Renal pelvis (tissue), 4 donors: ENCODE results near the gene KRT16. TPM values are rescaled to one million over a fixed set of nuclear protein-coding genes. Genes with fewer than 3 reads are reported as not detected.
"Not testable (repeated sequence)": the region's sequence is repeated elsewhere in the genome, so short reads cannot be mapped to it uniquely, and the experiment has no call there.

Experiments
- DNase-seq: peaks from one replicate; pipeline ENCODE4 v3.0.0-alpha.2; 2013
- polyA plus RNA-seq, 3 donors: library from polyadenylated mRNA; unstranded; fragments of 120-200 nt; gene quantifications; one replicate each; pipeline ENCODE4 v1.2.1, GENCODE V29; 2013; ENCODE audit not compliant: insufficient read length in 3 of 3

The KRT16 gene
- polyA plus RNA-seq, 3 donors: not detected

DNA sequence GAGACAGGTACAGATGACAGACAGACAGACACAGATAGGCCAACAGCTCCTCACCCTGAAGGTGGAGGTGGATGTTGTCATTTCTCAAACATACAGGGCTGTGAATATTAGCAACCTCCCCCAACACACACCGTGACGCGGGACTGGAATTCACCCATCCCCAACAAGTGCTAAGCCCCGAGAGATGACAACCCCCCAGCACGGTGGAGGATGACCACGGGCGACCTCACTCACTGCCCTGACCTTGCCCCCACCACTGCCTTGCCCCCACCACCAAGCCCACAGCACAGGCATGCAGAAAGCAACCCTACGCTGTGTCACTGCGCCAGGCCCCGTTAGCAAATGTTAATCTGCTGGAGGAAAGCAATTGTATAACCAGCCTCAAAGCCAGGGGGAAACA is 16.7 kb upstream of the KRT16 start:
- no peak for DNase-seq

DNA sequence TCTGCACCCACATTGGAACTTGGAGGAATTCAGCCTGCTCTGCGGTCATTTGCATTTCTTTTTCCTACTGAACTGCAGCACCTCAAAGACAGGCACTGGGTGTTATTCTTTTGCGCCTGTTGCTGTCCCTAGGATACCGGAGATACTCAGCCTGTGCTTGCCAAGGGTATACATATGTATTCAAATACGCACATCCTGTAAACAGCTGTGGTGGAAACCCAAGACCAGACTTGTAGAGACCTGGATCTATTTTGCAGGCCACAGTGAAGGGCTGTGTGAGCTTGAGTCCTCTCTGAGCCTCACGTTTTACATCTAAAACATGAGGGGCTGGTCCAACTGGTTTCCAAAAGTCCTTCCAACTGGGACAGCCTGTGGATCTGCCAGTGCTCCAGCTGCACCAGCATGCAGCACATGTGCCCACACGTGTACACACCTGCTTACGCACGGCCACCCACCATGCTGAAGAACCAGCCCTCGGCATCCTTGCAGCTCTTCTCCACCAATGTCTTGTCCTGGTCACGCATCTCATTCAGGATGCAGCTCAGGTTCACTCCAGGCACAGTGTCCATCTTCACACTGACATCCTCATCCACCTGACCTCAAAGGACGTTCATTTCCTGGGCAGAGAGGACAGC is 16.2 kb upstream of the KRT16 start:
- not testable (repeated sequence) for DNase-seq

DNA sequence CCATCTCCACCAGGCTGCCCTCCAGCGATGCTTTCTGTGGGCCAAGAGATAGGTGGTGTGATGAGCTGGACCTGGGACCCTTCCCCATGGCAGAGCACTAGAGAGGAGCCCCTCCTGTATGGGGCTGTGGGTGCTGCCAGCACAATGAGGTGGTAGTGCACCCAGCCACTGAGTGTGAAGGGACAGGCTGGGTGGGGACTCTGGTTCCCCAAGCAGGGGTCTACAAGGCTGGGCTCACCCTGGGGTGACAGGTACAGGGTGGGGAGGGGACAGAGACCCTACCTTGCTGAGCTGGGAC is 15.5 kb upstream of the KRT16 start:
- not testable (repeated sequence) for DNase-seq

DNA sequence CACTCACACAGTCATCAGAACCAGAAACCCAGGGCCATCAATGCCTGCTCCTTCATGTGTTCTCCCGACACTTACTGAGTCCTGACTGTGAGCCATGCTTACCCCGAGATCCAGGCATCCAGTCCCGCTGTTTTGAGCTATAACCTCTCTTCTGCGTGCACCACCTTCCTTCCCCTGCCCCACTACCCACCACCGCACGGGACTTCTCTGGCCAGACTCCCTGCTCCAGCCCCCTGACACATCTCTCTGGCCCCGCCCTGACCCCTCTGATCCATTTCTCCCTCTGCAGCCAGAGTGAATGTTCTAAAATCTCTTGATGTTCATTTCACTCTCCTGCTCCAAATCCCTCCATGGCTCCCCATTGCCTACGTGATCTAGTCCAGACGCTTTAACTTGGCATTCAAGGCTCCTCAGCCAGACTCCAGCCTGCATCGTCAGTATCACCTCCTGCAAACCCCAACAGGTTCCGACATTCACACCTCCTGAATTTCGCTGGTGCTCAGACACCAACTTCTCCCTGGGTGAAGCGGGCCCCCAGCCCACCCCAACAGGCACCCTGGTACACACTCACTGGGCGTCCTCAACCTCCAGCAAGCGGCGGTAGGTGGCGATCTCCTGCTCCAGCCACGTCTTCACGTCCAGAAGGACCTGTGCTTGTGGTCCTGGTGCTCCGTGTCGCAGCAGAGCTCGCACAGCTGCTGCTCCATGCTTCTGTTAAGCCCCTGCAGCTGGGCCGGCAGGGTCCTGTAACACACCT is 14.9 kb upstream of the KRT16 start:
- no peak for DNase-seq

DNA sequence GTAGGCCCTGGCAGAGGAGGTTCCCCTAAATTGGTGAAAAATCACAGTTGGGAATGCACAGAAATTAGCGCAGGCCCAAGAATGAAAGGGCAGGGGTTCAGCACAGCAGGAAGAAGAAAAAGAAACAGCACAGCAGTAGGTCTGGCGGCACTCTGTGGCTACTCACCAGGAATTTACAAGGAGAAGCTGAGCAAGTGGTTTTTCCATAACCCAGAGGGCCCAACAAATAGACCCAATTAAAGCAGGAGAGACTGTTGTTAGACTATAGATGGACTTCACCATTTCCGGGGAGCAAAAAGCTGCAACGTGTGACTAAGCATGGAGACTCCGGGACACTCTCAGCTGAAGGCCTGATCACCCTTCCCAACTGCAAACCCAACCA is 14.3 kb upstream of the KRT16 start:
- not testable (repeated sequence) for DNase-seq

DNA sequence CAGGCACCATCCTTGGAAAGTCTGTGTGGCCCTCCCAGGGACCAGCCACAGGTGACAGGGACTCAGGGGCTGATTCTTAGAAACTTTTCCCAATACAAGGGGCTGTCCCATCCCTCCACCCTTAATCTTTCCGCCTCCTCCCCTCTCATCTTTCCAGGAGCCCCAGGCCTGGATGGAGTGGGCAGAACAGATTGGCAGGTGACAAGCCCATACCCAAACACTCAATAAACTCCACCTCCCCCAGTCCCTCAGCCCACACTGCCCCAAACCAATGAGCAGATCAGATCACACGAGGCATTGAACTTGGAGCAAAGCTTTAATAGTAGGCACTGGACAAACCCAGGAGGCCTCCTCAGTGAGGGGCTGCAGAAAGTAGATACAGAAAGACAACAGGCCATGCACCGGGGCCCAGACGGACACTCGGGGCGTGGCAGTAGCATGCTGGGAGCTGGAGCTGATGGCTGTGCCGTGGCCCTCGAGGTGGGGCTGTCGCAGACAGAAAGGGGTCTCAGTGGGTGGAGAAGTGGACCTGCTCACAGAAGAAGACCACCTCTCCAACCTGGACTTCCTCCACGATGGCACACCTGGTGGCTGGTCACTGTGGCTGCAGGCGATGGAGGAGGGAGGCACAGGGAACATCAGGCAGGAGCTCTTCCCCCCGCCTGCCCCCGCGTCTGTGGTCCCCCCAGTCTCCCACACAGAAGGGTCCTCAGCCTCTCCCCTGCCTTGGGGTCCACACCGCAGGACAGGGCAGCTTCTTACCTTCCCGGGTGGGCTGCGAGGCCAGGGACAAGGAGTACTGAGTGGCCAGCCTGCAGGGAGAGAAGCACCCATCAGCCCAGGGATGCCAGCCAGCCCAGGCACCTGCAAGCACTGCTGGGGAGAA is 13.7 kb upstream of the KRT16 start:
- DNase-seq: not testable (repeated sequence)

DNA sequence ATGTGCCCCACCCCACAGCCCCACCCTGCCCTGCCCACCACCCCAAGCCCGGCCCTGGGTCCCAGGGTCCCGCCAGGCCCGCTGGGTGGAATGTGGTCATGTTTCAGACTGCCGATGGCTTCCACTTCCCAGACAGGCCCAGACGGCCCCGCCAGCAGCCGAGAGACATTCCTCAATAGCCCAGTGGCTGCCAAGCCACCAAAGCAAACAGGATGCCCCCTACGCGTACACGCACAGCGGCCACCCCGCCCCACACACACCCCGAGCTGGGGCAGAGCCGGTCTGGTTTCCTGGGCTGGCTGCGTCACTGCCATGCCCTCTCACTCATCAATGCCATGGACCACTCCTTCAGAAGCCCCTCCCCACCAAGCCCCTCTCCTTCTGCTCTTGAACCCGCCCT is 13.0 kb upstream of the KRT16 start:
- DNase-seq: no peak

DNA sequence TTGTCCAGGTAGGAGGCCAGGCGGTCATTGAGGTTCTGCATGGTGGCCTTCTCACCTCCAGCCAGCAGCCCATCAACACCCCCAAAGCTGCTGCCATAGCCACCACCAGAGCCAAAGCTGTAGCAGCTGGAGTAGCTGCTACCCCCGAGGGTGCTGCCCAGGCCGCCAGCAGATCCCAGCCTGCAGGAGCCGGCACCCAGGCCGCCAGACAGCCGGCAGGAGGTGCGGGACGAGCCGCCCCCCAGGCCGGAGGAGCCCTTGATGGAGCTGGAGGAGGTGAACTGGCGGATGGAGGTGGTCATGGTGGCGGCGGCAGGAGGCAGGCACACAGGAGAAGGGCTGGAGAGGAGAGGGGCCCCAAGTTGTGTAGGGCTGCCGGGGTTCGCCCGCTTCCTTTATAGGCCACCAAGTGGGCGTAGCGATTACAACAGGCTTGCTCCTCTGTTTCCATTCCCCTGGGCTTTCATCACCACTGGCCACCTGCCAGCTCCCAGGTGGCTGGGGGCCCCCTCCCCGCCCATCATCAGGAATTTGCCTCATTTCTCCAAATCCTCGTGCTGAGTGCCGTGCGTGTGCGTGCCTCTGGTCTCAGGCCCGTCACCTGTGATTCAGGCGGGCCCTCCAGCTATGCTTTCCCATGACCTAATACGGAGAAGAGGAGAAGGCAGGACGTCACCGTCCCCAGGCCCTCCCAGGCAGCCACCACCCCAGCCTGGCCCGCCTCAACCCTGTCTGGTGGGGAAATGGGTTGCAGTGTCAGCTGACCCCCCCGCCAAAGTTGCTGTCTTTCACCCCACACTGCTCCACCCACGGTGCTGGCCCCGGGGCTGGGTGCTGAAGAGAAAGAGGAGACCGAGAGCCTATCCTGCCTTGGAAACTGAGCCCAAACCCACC is 11.9 kb upstream of the KRT16 start, which contains the start of gene KRT17:
Gene KRT17, minus strand, starts transcription at position 368 of the 894 bp plus-strand sequence. Its CDS starts 66 bp downstream, at position 302.
- DNase-seq: no peak

DNA sequence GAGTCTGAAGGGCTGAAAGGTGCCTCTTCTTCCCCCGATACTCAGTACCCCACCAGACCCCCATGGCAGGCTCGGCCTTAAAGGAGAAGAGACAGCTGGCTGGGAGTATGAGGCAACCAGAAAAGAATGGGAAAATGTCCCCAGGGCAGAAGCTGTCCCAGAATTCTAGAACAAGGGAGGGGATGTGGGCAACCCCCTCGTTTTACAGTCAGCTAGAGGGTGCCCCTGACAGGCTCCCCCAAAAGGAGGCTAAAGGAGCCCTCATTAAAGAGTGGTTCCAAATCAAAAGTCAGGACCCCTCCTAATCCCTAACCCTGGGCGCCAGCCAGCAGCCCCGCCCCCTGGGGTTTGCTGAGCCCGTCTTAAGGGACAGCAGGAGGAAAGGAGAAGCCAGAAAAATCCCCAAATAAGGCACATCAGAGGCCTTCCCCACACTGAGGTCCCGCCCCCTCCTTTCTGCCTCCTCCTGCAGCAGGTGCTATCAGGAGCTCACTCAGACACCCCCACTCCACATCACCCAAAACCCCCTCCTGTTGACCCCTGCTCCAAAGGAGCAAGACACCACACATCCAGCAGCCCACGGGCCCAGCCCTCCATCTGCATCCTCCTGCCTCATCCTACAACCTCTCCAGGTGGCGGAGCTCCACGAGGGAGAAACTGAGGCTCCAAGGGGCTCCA is 10.8 kb upstream of the KRT16 start:
- not testable (repeated sequence) for DNase-seq

DNA sequence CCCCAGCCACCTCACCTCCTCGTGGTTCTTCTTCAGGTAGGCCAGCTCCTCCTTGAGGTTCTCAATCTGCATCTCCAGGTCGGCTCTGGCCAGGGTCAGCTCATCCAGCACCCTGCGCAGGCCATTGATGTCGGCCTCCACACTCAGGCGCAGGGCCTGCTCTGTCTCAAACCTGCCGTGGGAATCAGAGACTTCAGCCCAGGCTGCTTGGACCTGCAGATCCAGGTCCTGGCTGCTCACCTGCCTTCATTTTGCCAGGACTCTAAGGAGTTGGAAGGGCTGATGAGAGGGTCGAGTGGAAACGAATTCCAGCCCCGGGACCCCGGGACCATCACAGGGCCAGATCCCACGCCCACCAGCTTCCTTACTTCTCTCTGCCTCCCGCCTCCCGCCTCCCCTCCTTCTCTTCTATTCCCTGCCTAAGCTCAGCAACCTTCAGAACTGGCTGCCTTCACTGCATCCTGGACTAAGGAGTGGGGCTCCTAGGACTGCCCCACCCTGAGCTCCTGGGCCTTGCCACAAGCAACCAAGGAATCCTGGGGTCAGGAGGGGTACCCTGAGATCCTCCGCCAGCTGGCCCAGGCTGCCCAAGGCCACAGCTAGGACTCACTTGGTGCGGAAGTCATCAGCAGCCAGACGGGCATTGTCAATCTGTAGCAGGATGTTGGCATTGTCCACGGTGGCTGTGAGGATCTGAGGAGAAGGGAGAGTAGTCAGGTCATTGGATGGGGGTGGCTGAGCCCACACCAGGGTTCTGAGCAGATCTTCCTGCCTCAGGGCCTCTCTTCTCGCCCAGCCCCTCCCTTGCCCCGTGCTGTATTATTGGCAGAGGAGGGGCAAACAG is 10.0 kb upstream of the KRT16 start:
- not testable (repeated sequence) for DNase-seq

DNA sequence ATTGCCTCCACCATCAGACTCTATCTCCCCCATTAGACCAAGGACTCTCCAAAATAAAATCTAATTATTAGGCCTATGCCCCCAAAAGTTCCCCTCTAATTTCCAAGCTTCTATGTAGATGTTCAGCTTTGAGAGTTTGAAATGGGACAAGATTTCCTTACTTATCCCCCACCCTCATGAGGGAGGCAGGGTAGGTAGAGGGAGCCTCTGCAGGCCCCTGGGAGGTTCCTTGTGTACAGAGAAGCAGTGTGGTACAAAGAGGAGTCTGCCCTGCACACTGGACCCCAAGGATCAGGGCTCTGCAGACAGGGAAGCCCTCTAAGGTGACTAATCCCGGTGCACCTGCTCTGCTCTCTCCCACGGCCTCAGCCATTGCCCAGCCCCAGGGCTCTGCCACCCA is 9.3 kb upstream of the KRT16 start:
- no peak for DNase-seq

DNA sequence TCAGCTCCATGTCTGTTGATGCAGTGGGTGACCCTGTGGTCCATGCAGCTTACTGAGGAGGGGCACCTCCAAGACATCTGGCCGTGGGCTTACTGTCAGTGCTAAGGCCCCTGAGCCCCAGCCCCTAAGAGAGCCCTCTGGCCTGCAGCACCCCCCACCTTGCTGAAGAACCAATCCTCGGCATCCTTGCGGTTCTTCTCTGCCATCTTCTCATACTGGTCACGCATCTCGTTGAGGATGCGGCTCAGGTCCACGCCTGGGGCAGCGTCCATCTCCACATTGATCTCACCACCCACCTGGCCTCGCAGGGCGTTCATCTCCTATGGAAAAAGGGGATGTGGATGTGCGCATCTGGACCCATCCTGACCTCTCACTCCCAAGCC is 8.9 kb upstream of the KRT16 start:
- not testable (repeated sequence) for DNase-seq

DNA sequence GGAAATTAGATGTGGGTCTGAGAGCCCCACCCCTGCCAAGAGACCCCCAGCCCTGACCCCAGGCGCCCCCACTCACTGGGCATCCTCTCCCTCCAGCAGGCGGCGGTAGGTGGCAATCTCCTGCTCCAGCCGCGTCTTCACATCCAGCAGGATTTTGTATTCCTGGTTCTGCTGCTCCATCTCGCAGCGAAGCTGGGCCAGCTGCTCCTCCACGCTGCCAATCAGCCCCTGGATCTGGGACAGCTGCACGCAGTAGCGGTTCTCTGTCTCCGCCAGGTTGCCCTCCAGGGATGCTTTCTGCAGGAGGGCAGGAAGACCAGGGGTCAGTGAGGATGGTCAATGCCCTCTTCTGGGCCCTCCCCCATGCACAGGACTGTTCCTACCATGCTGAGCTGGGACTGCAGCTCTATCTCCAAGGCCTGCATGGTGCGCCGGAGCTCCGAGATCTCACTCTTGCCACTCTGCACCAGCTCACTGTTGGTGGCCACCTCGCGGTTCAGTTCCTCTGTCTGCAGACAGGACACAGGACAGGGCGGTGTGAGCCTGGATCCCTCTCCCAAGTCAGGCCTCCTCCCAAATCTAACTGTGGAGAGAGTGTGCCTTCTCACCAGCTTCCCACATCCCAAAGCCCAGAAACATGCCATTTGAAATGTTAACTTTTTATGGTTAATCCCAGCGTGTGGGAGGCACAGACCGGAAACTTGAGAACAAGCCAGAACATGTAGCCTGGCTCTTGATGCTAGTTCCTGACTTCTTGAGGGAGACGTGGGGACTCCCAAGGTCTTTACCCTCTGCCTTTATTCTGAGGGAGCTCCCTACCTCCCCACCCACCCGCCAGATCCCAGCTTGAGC is 8.2 kb upstream of the KRT16 start:
- DNase-seq: no peak

DNA sequence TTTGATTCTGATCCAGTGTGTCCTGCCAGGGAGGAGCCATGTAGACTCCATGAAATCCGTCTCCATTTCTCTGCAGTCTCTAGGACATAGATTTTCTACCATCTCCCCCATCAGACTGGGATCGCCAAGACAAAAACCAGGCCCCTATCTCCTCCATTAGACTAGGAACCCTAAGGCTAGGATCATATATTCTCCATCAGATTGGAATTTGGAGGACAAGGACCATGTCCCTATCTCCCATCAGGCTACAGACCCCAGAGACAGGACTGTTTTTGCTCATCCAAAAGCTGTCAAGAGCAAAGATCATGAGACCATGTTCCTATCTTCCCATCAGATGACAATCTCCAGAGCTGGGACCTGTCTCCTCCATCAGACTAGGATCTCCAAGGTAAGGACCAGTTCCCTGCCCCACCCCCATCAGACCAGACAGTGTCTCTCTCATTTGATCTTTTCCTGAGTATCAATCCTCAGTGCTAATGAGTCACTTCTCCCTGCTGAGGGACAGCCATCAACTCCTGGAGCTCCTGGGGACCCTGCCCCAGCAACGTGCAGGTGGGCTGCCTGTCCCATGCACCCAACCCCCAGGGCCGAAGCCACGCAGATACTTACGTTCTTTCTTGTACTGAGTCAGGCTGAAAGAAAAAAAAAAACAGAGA is 7.5 kb upstream of the KRT16 start:
- DNase-seq: not testable (repeated sequence)

DNA sequence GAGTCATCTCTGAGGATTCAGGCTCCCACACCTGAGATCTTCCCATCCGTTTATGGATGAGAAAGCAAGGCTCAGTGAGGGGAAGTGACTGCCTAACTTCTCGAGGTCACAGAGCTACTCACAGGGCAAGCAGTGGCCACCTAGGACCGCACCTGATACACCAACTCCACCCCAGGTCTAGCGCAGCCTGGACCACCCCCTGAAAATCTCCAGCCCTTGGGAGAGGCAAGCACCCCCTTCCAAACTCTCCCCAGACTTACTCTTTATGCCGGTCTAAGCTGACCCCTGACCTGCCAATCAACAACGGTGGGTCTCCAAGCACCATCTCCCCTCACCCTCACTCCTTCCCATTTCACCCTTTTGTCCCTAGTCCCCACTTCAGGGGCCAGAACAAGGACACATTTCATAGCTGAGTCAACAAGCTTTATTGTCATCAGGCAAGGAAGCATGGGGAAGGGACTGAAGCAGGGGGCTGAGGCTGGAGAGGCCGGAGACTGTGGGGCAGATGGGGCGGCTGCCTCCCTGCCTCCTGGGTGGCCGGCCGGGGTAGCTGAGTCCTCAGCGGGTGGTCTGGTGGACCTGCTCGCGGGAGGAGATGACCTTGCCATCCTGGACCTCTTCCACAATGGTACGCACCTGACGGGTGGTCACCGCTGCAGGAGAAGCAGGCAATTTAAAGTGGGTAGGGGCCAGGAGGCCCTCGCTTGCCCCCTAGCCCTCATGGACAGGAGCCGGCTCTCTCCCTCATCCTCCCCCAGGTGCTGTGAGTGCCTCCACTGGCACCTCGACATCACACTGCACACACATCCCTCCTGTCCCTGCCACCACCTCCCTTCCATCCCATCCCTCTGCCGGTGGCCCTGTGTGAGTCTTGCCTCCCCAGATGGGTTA is 6.7 kb upstream of the KRT16 start:
- no peak for DNase-seq

DNA sequence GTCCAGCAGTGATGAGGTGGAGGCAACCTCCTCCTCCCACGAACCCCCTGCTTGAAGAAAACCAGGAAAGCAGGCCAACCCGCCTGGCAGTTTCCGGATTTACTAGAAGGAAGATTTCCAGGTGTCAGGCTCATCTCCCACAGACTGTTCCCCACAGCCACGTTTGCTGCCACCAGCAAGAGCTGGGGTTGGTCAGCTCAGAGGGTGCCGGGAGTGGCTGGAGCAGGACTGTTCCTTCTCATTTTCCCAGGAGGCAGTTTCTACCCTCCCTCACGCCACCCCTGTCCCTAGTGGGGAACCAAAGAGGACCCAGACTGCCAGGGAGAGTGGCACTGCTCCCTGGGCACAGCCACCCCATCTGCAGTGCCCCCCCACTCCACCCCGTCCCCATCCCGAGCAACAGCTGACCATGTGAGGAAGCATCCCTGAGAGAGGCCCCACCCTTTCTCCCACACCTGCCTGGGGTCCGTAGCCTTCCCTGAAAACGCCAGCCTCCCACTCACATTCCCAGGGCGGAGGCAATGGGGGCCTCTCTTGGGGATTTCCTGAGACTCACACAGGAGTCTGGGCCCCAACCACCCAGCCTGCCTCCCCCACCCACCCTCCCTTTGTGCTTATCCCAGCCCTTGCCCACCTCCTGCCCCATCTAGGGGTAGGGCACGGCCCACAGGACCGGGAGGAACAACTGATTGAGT is 5.9 kb upstream of the KRT16 start:
- DNase-seq: no peak

DNA sequence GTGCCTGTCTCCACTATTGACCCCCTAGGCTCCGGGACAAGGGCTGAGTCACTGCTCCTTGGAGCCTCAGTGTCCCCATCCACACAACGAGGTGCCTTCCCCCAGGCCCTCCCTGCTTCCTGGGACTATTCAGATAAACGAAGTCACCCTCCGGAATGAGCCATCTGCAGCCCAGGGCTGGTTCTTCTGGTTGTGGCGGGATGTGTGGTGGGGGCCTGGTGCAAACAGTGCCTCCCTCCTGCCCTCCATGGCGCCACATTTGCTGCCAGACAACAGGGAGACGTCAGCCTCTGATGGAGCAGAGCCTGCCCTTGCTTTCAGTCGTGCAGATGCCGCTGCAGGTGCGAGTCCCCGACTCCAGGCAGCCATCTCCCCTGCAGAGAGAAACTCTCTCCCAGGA is 5.1 kb upstream of the KRT16 start:
- DNase-seq: no peak
